ENCODE data around the gene JAZF1. TPM values are rescaled to one million over a fixed set of nuclear protein-coding genes. Genes with fewer than 3 reads are reported as not detected.

The JAZF1 gene
- total RNA-seq, 1 donor from 2014 or later: 29.4 TPM

DNA sequence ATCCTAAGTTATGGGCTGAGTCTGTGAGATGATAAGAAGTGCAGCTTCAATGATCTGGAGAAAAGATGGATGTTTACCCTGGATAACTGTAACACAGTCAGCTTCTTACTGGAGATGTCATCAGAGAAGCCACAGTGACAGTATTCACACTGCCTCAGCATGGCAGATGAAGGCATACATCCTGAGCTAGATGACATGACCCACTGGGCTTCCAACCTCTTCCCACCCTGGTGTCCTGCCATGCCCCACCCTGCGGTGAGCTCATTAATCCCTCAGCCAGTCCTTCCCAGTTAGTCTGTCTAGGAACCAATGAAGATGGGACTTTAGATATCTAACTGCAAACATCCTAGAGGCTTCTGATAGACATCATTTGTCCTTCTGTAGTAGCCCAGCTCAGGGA lies 226.8 kb downstream of the JAZF1 start:
- Histone ChIP-seq H3K27ac (replicated peaks) (no peak overlapping the region), H3K4me3 (no peak overlapping the region), H3K36me3 (no peaks in the 10 kb centered on the region), H3K4me1 (peaks cover 24% of the 10 kb centered on the region), H3K9me3 (replicated peaks) (no peaks in the 10 kb centered on the region), H3K27me3 (ENCODE audit: low read depth) (no peaks in the 10 kb centered on the region)
- intact Hi-C loops (cut with micrococcal nuclease): no loop called here
- no peak for DNase-seq
- TF ChIP-seq, protein P1, sequence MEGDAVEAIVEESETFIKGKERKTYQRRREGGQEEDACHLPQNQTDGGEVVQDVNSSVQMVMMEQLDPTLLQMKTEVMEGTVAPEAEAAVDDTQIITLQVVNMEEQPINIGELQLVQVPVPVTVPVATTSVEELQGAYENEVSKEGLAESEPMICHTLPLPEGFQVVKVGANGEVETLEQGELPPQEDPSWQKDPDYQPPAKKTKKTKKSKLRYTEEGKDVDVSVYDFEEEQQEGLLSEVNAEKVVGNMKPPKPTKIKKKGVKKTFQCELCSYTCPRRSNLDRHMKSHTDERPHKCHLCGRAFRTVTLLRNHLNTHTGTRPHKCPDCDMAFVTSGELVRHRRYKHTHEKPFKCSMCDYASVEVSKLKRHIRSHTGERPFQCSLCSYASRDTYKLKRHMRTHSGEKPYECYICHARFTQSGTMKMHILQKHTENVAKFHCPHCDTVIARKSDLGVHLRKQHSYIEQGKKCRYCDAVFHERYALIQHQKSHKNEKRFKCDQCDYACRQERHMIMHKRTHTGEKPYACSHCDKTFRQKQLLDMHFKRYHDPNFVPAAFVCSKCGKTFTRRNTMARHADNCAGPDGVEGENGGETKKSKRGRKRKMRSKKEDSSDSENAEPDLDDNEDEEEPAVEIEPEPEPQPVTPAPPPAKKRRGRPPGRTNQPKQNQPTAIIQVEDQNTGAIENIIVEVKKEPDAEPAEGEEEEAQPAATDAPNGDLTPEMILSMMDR (IDR thresholded peaks at IDR 0.05; ENCODE audit: borderline replicate concordance): no peak

DNA sequence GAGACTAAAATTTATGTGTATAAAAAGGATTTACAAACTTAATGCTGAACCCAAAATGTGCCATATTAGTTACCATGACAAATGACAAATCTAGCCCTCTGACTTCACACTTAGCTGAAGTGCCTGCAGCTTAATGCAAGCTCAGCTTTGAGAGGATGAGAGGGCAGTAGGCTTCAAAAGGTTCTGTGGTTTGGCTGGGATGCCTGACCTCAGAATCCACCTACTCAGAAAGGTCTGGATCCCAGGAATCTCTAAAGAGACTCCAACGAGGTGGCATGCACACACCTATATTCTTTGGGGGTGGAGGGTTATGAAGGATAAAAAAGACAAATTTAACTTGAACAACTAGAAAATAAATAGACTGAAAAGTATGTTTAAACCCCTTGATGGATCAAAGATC lies 227.2 kb downstream of the JAZF1 start:
- TF ChIP-seq, protein P1 (IDR thresholded peaks at IDR 0.05; ENCODE audit: borderline replicate concordance): no peak
- Histone ChIP-seq H3K27ac (replicated peaks) (no peak overlapping the region), H3K4me1 (peaks cover 25% of the 10 kb centered on the region), H3K4me3 (no peak overlapping the region), H3K27me3 (ENCODE audit: low read depth) (no peaks in the 10 kb centered on the region), H3K36me3 (no peaks in the 10 kb centered on the region), H3K9me3 (replicated peaks) (no peaks in the 10 kb centered on the region)
- DNase-seq: no peak
- intact Hi-C loops (cut with micrococcal nuclease): no loop called here

DNA sequence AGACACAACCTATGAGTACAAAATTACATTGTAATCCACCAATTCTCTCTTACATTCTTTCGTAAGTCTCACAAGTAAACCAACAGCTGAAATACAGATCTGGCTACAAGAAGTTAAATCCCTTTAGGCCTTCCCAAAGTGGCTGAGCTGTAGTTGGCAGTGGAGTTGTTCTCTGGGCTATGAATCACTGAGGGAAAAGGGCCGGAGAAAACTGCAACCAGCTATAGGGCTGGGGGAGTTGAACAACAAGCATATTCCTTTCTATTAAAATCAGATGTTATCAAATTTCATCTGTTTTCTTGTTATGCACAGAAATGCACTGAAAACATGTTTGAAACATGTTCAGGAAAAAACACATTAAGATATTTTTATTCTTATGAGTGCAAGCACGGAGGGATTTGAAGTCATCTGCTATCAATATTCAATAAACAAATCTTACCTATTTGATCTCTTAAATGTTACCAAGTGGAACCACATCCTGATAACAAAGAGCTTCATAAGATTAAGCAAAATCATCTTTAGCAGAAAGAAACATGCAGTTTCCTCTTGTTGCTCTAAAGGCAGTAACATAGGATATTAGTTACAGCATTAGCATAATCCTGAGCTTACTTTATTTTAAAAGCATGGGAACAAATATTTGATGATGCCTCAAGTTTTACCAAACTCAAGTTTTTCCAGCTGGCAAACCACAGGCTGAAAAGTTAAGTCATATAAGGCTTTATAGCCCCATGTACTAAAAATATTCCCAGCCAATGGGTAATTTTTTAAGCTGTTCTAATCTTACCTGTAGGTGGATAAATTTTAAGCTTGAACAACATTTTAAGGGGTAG lies 227.9 kb downstream of the JAZF1 start:
- intact Hi-C loops (cut with micrococcal nuclease): no loop called here
- Histone ChIP-seq H3K4me3 (no peak overlapping the region), H3K36me3 (no peaks in the 10 kb centered on the region), H3K27me3 (ENCODE audit: low read depth) (no peaks in the 10 kb centered on the region), H3K27ac (replicated peaks) (no peak overlapping the region), H3K4me1 (peaks cover 29% of the 10 kb centered on the region), H3K9me3 (replicated peaks) (no peaks in the 10 kb centered on the region)
- DNase-seq: no peak
- TF ChIP-seq, protein P1 (IDR thresholded peaks at IDR 0.05; ENCODE audit: borderline replicate concordance): no peak

DNA sequence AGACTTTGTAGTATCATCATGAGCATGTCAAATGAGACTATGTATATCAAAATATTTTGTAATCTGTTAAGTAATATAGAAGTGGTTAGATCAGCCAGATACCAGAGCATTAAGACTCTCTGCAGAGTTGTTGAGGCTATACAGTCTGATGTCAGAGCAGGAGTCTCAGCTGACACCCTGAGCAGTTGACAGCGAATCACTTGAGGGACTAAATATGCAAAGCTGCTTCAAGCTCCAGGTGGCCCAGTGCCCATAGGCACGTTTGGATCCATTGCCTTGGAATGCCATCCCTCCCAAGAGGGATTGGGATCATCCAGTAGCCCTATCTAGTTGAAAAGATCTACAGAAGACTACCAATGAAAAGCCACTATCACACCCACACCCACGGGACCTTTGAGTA lies 230.5 kb downstream of the JAZF1 start:
- no peaks in the 10 kb centered on the region for H3K36me3 ChIP-seq
- no peaks in the 10 kb centered on the region for H3K27me3 ChIP-seq (ENCODE audit: low read depth)
- no peak overlapping the region for H3K4me3 ChIP-seq
- no peaks in the 10 kb centered on the region for H3K9me3 ChIP-seq (replicated peaks)
- H3K4me1 ChIP-seq: peaks cover 53% of the 10 kb centered on the region
- TF ChIP-seq, protein P1 (IDR thresholded peaks at IDR 0.05; ENCODE audit: borderline replicate concordance): no peak
- DNase-seq: peak; percentile 76
- intact Hi-C loops (cut with micrococcal nuclease): no loop called here
- H3K27ac ChIP-seq (replicated peaks): no peak overlapping the region

DNA sequence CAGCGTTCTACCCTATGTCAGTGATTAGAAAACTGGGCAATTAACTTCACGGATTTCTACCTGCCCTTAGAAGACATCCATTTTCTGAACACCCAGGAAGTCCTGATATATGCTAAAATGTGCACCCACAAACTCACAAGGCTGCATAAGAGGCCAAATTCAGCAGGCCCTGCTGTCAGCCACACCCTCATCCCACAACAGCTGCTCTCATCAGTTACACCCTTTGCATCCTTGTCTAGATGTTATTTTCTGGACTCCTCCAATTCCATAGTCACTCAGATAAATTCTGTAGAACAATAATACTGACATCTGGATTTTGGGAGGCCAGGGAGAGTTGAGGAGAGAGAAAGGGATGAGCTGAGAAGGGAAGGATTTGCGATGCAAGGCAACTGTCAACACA lies 231.7 kb downstream of the JAZF1 start:
- no peaks in the 10 kb centered on the region for H3K9me3 ChIP-seq (replicated peaks)
- TF ChIP-seq, protein P1 (IDR thresholded peaks at IDR 0.05; ENCODE audit: borderline replicate concordance): no peak
- DNase-seq: no peak
- no peaks in the 10 kb centered on the region for H3K36me3 ChIP-seq
- no peak overlapping the region for H3K27ac ChIP-seq (replicated peaks)
- intact Hi-C loops (cut with micrococcal nuclease): no loop called here
- no peaks in the 10 kb centered on the region for H3K27me3 ChIP-seq (ENCODE audit: low read depth)
- H3K4me1 ChIP-seq: peaks cover 66% of the 10 kb centered on the region
- H3K4me3 ChIP-seq: no peak overlapping the region

Data from left ventricle myocardium inferior (tissue), 1 donor.